ENCODE results near the gene UTP18. TPM values are rescaled to one million over a fixed set of nuclear protein-coding genes. Genes with fewer than 3 reads are reported as not detected.
A peak's percentile ranks its signal among the peaks of the same experiment; 100 is the strongest.
"Not testable (repeated sequence)": the region's sequence is repeated elsewhere in the genome, so short reads cannot be mapped to it uniquely, and the experiment has no call there.

The UTP18 gene
- total and polyA plus RNA-seq, 2 donors (not counting 1 experiment from before 2014, with no cell fraction given): 27.9 to 29.2 TPM

GRCh38 chr17:51261024-51261963 is 948 bp downstream of the UTP18 start:
- TF ChIP-seq EZH2 (IDR thresholded peaks at IDR 0.05; ENCODE audit: low read length, missing control alignments) (no peak), CTCF (conservative IDR thresholded peaks at IDR 0.05 in 1 of 2, IDR thresholded peaks at IDR 0.05 in 1 of 2; ENCODE audit: low read depth in 1 of 2, low read length in 2 of 2) (no peak)
- Histone ChIP-seq H3K9me3 (ENCODE audit: control insufficient read depth, insufficient read depth, low read depth, low read length) (no peaks in the 10 kb centered on the region), H3K4me3 (replicated peaks in 1 of 4; ENCODE audit: control extremely low read depth in 1 of 4, insufficient read depth in 1 of 4, low read depth in 3 of 4, low read length in 4 of 4) (peak overlapping the region; percentile 73 to 96 (median 88)), H3K27ac (ENCODE audit: insufficient read depth, low read length) (peak overlapping the region; percentile 99), H2AFZ (ENCODE audit: low read length) (peak overlapping the region; percentile 56), H3K27me3 (ENCODE audit: control insufficient read depth, insufficient read depth, low read length) (no peaks in the 10 kb centered on the region), H3K4me2 (ENCODE audit: extremely low read depth, insufficient read depth, low read length) (peak overlapping the region; percentile 38), H4K20me1 (ENCODE audit: control insufficient read depth, extremely low read depth, insufficient read depth, low read length) (peaks cover 2% of the 10 kb centered on the region), H3K36me3 (ENCODE audit: control insufficient read depth, insufficient read depth, low read length) (no peaks in the 10 kb centered on the region), H3K9ac (ENCODE audit: insufficient read depth, low read length) (peak overlapping the region; percentile 98), H3K79me2 (ENCODE audit: control insufficient read depth, insufficient read depth, low read length) (peaks cover 62% of the 10 kb centered on the region), H3K4me1 (ENCODE audit: control insufficient read depth, extremely low read depth, insufficient read depth, low read length) (peaks cover 6% of the 10 kb centered on the region)
- no peak for DNase-seq (ENCODE audit: low read depth in 2 of 2)

- TF ChIP-seq EZH2 (IDR thresholded peaks at IDR 0.05; ENCODE audit: low read length, missing control alignments) (no peak), CTCF (conservative IDR thresholded peaks at IDR 0.05 in 1 of 2, IDR thresholded peaks at IDR 0.05 in 1 of 2; ENCODE audit: low read depth in 1 of 2, low read length in 2 of 2) (no peak)
These were observed 2.7 kb downstream of the UTP18 start for GRCh38 chr17:51263006-51263405.

GRCh38 chr17:51264466-51264865 is 4.1 kb downstream of the UTP18 start:
- H3K9ac ChIP-seq (ENCODE audit: insufficient read depth, low read length); H3K27me3 ChIP-seq (ENCODE audit: control insufficient read depth, insufficient read depth, low read length); H3K9me3 ChIP-seq (ENCODE audit: control insufficient read depth, insufficient read depth, low read depth, low read length); H3K4me3 ChIP-seq (replicated peaks in 1 of 4; ENCODE audit: control extremely low read depth in 1 of 4, insufficient read depth in 1 of 4, low read depth in 3 of 4, low read length in 4 of 4); H3K27ac ChIP-seq (ENCODE audit: insufficient read depth, low read length); H4K20me1 ChIP-seq (ENCODE audit: control insufficient read depth, extremely low read depth, insufficient read depth, low read length); H3K36me3 ChIP-seq (ENCODE audit: control insufficient read depth, insufficient read depth, low read length); H2AFZ ChIP-seq (ENCODE audit: low read length); H3K4me1 ChIP-seq (ENCODE audit: control insufficient read depth, extremely low read depth, insufficient read depth, low read length); H3K4me2 ChIP-seq (ENCODE audit: extremely low read depth, insufficient read depth, low read length); DNase-seq (ENCODE audit: low read depth in 2 of 2): not testable (repeated sequence)
- peaks cover 34% of the 10 kb centered on the region for H3K79me2 ChIP-seq (ENCODE audit: control insufficient read depth, insufficient read depth, low read length)

More at GRCh38 chr17:51263006-51263405, 2.7 kb downstream of the UTP18 start:
- Histone ChIP-seq H3K36me3 (ENCODE audit: control insufficient read depth, insufficient read depth, low read length) (no peaks in the 10 kb centered on the region), H4K20me1 (ENCODE audit: control insufficient read depth, extremely low read depth, insufficient read depth, low read length) (peaks cover 2% of the 10 kb centered on the region), H3K27ac (ENCODE audit: insufficient read depth, low read length) (no peak overlapping the region), H2AFZ (ENCODE audit: low read length) (no peak overlapping the region), H3K4me3 (replicated peaks in 1 of 4; ENCODE audit: control extremely low read depth in 1 of 4, insufficient read depth in 1 of 4, low read depth in 3 of 4, low read length in 4 of 4) (no peak overlapping the region), H3K4me1 (ENCODE audit: control insufficient read depth, extremely low read depth, insufficient read depth, low read length) (peaks cover 3% of the 10 kb centered on the region), H3K4me2 (ENCODE audit: extremely low read depth, insufficient read depth, low read length) (no peak overlapping the region), H3K9ac (ENCODE audit: insufficient read depth, low read length) (no peak overlapping the region), H3K79me2 (ENCODE audit: control insufficient read depth, insufficient read depth, low read length) (peaks cover 49% of the 10 kb centered on the region), H3K9me3 (ENCODE audit: control insufficient read depth, insufficient read depth, low read depth, low read length) (no peaks in the 10 kb centered on the region), H3K27me3 (ENCODE audit: control insufficient read depth, insufficient read depth, low read length) (no peaks in the 10 kb centered on the region)
- DNase-seq (ENCODE audit: low read depth in 2 of 2): peak in 1 of 2 donors; percentile 17
